Keratinocyte (primary cell): ENCODE data around the gene FUT4.

Experiments
- CTCF ChIP-seq, 3 experiments: IDR thresholded peaks in 1 of 3; conservative IDR thresholded peaks in 1 of 3; optimal IDR thresholded peaks in 1 of 3; 2 replicates in 2 of 3; 3 replicates in 1 of 3; pipeline versions ENCODE3 to v1.5.1; 2011; ENCODE audit warnings: low read length in 3 of 3, mild to moderate bottlenecking in 3 of 3, moderate library complexity in 2 of 3, control low read depth in 1 of 3, inconsistent platforms in 1 of 3; ENCODE audit not compliant: insufficient read depth in 2 of 3; ENCODE audit errors: extremely low read depth in 1 of 3
- EZH2 ChIP-seq: IDR thresholded peaks from one replicate; pipeline ENCODE4 v1.6.1; 2012; ENCODE audit warnings: inconsistent platforms, mild to moderate bottlenecking, low read length, moderate library complexity

DNA sequence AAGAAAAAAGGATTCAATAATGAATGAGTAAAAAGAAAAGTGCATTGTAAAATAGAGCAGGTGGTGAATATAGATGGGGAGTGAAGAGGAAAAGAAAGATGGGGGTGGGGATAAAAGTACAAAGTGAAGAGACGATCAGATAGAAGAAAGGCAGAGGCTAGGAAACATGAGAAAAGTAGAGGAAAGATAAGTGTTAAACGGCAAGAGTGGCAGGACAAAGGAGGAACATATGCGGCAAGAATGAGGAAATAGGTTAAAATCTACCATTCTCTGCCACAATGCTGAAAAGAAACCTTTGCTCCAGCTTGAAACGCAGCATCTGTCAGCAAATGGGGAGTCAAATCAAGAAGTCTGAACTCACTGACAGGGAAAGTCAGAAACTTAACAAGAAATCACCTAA, 6.8 kb downstream of the FUT4 start:
- TF ChIP-seq CTCF (optimal IDR thresholded peaks at IDR 0.05 in 1 of 3, IDR thresholded peaks at IDR 0.05 in 1 of 3, conservative IDR thresholded peaks at IDR 0.05 in 1 of 3; ENCODE audit: extremely low read depth in 1 of 3, insufficient read depth in 2 of 3, low read length in 3 of 3) (no peak), EZH2 (no peak)
